GM18499 (cell line): ENCODE data around the gene PTPN6.

Experiments used
- ATAC-seq: cut with Tn5 transposase; IDR thresholded peaks from one replicate; pipeline ENCODE4 v1.9.1; 2021; ENCODE audit warnings: moderate number of reproducible peaks; ENCODE audit not compliant: insufficient read depth, unreplicated experiment

The PTPN6 gene

GRCh38 chr12:6938353-6939190, 12.6 kb upstream of the PTPN6 start:
- no peak for ATAC-seq

GRCh38 chr12:6939191-6939540, 12.0 kb upstream of the PTPN6 start:
- ATAC-seq: no peak

DNA sequence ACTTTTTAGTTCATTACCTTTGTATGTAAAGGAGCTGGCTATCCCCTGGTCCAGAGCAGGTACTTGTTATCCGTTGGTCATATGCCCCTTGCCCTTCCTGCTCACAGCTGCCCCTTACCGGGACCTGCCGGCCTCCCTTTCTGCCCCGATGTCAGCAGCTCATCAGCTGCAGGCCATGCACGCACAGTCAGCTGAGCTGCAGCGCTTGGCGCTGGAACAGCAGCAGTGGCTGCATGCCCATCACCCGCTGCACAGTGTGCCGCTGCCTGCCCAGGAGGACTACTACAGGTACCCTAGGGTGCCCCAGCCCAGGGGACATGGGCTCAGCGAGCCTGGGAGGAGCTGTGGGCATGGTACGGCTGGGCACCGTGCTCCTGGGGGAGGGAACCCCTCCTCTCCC, 9.9 kb upstream of the PTPN6 start:
- ATAC-seq: no peak

DNA sequence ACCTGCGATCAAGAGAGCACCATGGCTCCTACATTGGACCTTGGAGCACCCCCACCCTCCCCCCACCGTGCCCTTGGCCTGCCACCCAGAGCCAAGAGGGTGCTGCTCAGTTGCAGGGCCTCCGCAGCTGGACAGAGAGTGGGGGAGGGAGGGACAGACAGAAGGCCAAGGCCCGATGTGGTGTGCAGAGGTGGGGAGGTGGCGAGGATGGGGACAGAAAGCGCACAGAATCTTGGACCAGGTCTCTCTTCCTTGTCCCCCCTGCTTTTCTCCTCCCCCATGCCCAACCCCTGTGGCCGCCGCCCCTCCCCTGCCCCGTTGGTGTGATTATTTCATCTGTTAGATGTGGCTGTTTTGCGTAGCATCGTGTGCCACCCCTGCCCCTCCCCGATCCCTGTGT, 9.4 kb upstream of the PTPN6 start:
- ATAC-seq: no peak

DNA sequence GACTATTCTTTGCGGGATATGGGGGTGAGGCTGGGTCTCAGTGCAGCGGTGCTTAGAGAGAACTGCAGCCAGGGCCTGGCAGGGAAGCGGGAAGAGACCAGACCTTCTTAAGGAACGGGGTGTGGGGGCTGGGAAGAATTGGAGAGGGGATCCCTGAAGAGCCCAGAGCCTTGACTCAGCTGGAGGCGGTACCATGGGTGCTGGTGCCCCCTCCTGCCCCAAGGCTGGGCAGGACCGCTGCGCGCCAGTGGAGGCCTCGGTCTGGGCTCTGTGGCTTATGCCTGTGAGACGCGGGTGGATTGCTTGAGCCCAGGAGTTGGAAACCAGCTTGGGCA, 8.9 kb upstream of the PTPN6 start:
- no peak for ATAC-seq

DNA sequence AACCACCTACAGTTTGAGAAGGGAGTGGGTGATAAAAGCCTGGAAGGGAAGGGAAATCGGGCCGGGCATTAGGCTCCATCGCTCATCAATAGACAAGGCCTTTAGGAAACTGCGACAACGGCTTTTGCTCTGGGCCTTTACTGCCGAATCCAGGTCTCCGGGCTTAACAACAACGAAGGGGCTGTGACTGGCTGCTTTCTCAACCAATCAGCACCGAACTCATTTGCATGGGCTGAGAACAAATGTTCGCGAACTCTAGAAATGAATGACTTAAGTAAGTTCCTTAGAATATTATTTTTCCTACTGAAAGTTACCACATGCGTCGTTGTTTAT, 7.8 kb upstream of the PTPN6 start:
- no peak for ATAC-seq

- no peak for ATAC-seq
Measured at GRCh38 chr12:6943722-6944380, 7.3 kb upstream of the PTPN6 start, which contains the start of the genes C12orf57 and RNU7-1. Gene C12orf57, plus strand, starts transcription at chr12:6944022. Its CDS starts 100 bp downstream, at chr12:6944122. Gene RNU7-1, plus strand, starts transcription at chr12:6943816.

GRCh38 chr12:6944381-6945186, 6.6 kb upstream of the PTPN6 start:
- no peak for ATAC-seq

- ATAC-seq: no peak
Measured at GRCh38 chr12:6945613-6946012, 5.5 kb upstream of the PTPN6 start.

DNA sequence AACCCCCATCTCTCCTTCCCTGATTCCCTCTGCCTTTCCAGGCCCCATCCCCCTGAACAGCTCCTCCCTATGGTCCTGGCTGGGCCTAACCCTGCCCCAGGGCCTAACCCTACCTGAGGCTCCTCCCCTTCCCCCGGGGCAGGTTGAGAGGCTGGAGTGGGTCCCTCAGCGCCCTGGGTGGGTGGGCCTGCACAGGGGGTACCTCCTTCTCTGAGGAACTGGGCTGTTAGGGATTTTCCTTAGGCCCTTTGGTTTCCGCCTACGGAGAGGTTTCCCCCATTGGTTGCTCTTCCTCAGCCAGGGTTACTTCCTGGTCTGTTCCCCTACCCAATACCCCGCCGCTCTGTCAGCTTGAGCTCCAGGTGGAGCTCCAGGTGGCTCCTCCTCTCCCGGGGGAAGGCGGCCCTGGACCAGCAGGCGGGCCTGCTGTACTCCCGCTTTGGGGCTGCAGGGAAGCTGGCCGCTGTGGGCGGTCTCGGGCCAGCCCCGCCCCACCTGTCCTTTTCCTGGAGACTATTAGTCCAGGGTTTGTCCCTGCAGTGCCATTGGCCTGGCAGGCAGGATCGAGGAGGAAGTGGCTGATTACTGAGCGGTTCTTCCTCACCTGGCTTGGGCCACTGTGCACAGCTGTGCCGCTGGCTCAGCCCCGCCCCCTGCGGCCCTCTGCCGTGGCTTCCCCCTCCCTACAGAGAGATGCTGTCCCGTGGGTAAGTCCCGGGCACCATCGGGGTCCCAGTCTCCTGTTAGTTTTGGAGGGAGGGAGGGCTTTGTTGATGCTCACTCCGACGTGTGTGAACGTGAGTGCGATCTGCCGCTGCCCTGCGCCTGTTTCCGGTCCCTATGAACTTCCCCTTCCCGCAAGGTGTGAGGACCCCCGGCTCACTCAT, 4.9 kb upstream of the PTPN6 start:
- no peak for ATAC-seq

DNA sequence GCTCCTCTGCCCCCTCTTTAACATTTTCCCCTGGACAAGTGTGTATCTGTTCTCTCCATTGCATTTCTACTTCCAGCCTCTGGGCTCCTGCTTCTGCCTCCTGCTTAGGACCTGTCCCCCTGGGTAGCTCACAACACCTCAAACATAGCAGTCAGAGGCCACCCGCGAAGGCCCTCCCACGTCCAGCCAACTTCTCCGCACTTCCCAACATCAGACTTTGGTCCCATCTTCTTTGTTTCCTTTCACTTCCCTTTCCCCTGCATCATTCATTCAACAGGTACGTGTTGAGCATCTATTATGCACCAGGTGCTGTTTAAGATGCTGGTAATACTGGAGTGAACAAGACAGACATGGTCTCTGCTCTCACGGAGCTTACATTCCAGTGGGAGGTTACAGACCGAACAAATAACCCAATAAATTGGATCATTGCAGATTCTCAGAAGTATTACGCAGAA, 4.2 kb upstream of the PTPN6 start:
- no peak for ATAC-seq

DNA sequence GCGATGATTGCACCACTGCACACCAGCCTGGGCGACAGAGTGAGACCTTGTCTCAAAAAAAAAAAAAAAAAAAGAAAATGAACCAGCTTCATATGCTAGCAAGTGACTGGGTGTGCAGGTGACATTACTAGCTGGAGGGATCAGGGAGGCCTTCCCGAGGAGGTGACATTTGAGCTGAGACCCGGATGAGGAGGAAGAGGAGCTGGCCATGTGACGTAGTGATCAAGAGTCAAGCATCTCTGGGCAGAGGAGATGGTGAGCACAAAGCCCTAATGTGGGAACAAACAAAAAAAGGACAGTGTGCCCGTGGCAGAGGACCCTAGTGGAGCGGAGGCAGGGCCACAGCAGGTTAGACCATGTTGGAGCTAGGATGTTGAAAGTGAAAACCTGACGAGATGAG, 3.5 kb upstream of the PTPN6 start:
- no peak for ATAC-seq

DNA sequence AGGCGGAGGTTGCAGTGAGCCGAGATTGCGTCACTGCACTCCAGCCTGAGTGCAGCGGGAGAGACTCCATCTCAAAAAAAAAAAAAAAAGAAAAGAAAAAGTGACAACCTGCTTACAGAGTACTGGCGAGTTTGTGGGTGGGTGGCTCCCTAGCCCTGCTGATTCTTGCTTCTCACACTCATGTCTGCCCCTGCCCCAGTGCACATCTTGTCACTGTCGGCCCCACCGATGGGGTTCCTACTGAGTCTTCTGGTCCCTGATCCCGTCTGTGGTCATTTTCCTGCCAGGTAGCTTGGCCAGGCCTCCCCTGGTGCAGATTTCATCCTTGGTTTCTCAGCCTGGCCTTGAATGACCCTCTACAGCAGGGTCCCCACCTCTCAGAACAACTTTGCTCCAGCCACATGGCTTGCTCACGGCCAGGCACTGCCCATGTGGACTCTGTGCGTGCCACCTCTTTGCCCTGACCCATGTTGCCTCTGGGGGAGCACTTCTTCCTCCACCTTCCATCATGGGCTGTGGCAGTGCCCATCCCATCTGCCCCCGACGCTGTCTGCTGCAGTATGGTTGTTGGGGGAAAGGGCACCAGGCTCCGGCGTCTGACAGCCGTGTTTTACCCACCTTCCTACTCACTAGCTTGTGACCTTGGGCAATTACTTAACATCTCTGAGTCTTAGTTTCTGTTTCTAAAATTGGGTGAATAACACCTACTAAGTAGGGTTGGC, 2.1 kb upstream of the PTPN6 start:
- ATAC-seq: no peak

DNA sequence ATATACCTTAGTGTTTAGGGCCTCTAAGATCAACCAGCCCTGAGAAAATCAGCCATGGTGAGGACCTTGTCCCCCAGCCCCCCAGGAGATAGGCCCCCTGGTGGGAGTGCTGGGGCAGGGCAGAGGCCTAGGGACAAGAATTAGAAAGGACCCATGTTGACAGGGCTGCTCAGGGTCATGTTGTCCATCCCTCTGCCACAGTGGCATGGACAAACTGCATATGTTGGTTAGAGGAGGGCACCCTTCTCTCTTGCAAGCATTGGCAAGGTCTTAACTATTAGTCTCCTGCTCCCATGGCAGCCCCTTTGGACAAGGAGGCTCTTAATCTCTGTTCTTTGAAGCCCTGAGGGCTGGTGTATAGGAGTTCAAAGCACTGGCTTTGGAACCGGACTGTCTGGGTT, 755 bp upstream of the PTPN6 start:
- no peak for ATAC-seq

DNA sequence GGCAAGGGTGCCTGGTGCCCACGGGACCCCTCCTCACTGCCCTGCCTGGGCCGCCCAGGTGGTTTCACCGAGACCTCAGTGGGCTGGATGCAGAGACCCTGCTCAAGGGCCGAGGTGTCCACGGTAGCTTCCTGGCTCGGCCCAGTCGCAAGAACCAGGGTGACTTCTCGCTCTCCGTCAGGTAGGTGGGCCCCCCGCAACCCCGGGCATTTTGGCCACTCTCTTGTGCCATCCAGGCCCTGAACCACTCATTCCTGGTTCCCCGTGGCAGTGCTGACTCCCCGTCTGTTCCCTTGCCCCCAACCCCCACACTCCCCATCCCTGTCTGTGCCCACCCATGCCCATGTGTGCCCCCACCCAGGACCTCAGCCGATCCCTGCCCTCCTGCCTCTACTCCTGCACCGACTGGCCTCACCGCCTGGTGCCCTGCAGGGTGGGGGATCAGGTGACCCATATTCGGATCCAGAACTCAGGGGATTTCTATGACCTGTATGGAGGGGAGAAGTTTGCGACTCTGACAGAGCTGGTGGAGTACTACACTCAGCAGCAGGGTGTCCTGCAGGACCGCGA, 480 bp downstream of the PTPN6 start:
- ATAC-seq: no peak

DNA sequence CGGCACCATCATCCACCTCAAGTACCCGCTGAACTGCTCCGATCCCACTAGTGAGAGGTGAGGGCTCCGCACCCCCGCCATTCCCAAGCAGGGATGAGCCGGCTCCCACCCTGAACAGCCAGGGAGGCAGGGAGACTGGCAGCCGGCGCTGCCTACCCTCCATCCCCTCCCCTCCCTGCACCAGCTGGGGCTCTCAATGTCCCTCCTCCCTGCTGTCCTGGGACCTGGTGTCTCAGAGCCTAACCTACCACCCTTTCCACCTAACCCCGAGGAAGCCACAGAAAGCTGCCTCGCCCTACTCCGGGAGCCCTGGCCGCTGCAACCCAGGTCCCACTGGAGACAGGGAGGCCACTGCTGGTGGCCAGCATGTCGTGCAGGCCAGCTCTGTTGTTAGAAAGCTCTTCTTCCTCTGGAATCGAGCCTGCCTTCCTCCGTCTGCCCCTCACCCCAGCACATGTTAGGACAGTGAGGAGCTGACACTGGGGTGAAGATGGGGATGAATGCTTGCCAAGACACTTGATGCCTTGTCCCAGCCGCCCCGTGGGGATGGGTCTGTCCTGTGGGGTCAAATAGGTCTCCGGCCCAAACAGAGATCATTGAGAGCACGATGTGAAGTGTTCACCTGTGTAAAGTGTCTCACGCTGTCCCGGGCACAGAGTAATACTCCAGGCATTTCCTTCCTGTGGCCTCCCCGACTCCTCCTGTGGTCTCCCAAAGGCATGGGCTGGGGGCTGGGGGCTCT, 1.1 kb downstream of the PTPN6 start:
- no peak for ATAC-seq

DNA sequence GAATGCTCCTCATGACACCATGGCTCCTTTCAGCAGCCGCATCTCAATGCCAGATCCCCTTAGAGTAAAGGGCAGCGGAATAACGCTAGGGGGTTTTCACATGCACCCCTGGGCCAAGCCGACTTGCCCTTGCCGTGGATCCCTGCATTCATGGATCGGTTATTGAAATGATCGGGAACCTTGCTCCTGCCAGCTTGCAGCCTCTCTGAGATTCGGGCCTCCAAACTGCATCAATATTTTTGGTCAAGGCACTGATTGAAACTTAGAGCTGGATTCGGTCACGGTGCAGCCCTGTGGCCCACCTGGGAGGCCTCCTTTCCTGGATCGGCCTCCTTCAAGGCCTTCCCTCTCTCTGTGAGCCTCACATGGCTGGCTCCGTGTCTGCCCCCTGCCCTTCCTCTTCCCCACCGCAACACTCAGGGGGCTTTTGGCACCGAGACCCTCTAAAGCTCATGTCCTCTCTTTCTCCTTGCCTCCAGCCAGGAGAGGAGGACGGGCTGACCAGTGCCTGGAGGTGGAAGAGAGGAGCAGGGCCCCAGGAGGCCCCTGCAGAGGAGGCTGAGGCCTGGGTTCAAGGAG, 1.8 kb downstream of the PTPN6 start:
- no peak for ATAC-seq
